K562 treated with DMSO at 1 percent for 24 hours (cell line): ENCODE results near the gene DNAJC25. TPM values are rescaled to one million over a fixed set of nuclear protein-coding genes. Genes with fewer than 3 reads are reported as not detected.

Source experiments
- total RNA-seq: library from RNA; unstranded; fragments of 300-600 nt; gene quantifications from 2 replicates; pipeline ENCODE4 v1.2.3, GENCODE V29; 2022; ENCODE audit warnings: low read depth; ENCODE audit not compliant: insufficient read depth

DNAJC25 gene
- 5.3 and 5.6 TPM in 2 replicates for total RNA-seq

GRCh38 chr9:111631214-111631971, at the start of gene DNAJC25:
Gene DNAJC25, plus strand, starts transcription at chr9:111631334. Its CDS starts 74 bp downstream, at chr9:111631408.

DNA sequence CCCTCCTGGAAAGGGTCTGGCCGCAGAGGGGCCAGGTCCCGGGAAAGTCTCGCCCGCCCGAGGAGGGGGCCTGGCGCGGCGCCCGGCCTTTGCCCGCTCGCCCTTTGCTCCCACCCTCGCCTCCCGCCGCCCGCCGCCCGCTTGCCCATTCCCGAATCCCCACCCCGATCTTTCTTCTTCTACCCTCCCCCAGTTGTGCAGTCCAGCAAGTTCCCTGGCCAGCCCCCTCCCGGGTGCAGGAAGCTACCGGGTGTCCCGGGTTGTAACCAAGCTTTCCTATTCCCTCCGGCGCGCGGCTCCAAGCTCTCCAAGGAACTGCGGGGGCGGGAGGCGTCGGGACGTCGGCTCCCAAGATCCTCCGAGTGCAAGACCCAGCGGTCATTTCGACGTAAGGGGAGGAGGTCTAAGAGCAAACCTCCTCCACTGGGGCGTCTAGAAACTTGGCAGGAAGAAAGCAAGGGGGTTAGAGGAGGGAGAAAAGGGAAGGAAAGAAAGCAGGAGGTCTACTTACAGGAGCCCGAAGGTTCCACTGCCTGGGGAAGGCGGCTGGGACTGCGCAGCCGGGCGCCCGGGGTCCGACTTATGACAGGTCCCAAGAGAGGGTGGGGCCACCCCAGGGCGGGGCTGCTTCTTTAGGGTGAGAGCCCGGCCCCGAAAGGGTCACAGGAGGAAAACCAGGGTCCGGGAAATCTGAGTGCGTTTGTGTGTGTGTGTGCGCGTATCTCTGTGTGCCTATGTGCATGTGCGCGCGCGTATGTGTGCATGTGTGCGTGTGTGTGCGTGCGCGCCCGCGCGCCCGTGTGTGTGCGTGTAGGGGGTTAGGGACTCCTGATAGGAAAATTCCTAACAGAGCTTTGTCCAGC, 31.8 kb upstream of the DNAJC25 start, which contains the start of gene PTGR1:
TSS of gene PTGR1 (minus strand) at position 556 of the 863 bp plus-strand sequence. CDS start 2,225 bp downstream, outside the sequence.

DNA sequence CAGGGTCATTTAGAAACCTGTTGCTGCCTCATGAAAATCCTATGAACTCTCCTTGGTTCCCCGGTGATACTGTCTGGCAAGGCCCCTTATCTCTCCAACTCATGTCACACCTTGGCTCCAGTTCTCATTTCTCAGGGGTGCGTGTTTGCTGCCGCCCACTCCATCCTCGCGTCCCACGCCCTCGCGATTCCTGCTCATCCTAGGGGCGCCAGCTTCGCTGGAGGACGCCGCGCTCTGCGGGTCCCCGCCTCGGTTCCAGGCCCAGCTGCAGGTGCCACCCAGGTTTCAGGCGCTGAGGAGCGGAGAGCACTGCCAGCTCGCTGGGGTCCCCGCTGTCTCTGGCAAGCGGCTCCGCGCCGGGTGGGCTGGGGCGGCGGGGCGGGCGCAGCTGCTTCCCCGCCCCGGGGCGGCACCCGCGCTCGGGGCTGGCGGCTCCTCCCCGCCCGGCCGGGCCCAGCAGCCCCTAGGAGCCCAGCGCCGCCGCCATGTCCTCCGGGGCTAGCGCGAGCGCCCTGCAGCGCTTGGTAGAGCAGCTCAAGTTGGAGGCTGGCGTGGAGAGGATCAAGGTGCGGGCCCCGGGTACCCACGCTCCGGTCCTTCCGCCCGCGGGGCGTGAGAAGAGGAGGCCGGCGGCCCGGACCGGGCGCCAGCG, 30.1 kb downstream of the DNAJC25 start, which contains the start of gene GNG10:
TSS of gene GNG10 (plus strand) at position 456 of the 652 bp plus-strand sequence. CDS start at position 486, 30 bp downstream.

Other genes with a start within 250 kb of the DNAJC25 start
- 24.8 and 26.0 TPM in 2 replicates for gene ECPAS, start 147.0 kb upstream of the DNAJC25 start, total RNA-seq
- gene ZNF483, start 106.2 kb upstream of the DNAJC25 start, total RNA-seq = 0.23 and 0.36 TPM in 2 replicates
- 0.24 TPM in 1 of 2 replicates, not detected in the other for gene PTGR1, start 31.7 kb upstream of the DNAJC25 start, total RNA-seq
- 16.5 and 18.1 TPM in 2 replicates for gene GNG10, start 30.3 kb downstream of the DNAJC25 start, total RNA-seq
- not detected in 2 replicates for gene SHOC1, start 163.6 kb downstream of the DNAJC25 start, total RNA-seq